ENCODE results near the gene MAOA.
"Not testable (repeated sequence)": the region's sequence is repeated elsewhere in the genome, so short reads cannot be mapped to it uniquely, and the experiment has no call there.

MAOA gene

DNA sequence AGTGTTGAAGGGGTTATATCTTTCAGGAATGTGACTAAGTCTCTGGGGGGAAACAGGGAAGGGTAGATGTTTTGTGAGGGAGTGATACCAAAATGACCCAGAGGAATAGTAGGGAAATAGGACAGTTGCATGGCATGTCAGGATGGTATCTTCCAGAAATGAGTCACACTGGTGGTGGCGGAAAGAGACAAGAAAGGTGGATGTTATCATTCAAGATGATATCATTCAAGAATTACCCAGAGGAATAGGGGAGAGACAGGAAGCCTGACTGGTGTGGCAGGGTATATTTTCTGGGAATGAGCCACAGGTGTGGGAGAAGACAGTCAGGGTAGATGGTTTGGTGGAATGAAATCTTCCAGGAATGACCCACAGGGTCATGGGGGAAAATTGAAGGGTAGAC lies 61.1 kb downstream of the MAOA start:
- no peak for DNase-seq (ENCODE audit: low spot score)

DNA sequence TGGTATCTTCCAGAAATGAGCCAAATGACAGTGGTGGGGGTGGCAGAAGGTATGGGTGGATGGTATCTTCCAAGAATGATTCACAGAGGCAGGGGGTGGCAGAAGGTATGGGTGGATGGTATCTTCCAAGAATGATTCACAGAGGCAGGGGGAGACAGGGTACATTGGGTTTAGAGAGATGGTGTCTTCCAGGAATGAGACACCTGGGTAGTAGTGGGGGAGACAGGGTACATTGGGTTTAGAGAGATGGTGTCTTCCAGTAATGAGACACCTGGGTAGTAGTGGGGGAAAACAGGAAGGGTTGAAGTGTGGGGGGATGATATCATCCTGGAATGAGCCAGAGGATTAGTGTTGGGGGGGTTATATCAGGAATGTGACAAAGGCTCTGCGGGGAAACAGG lies 62.0 kb downstream of the MAOA start:
- no peak for DNase-seq (ENCODE audit: low spot score)

DNA sequence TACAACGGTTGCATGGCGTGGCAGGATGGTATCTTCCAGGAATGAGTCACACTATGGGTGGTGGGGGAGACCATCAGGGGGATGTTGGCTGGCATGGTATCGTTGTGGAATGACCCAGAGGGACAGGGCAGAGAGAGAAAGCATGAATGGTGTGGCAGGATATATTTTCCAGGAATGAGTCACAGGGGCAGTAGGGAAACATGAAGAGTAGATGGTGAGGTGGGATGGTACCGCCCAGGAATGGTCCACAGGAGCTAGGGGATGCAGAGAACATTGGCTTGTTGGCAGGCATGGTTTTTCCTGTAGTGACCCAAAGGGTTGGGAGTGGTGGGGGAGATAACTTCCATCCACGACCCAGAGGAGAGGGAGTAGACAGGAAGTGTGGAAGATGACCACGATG lies 62.4 kb downstream of the MAOA start:
- no peak for DNase-seq (ENCODE audit: low spot score)

DNA sequence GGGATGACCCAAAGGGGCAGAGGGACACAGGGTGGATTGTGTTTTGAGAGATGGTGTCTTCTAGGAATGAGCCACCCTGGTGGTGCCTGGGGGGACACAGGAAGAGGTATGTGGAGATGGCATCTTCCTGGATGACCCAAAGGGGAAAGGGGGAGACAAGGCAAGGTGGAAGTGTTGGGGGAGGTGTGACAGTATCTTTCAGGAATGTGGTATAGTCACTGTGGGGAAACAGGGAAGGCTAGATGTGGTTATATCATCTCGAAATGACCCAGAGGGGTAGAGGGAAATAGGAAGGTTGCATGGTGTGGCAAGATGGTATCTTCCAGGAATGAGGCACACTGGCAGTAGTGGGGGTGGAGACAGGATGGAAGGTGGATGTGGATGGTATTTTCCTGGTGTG lies 62.9 kb downstream of the MAOA start:
- no peak for DNase-seq (ENCODE audit: low spot score)

DNA sequence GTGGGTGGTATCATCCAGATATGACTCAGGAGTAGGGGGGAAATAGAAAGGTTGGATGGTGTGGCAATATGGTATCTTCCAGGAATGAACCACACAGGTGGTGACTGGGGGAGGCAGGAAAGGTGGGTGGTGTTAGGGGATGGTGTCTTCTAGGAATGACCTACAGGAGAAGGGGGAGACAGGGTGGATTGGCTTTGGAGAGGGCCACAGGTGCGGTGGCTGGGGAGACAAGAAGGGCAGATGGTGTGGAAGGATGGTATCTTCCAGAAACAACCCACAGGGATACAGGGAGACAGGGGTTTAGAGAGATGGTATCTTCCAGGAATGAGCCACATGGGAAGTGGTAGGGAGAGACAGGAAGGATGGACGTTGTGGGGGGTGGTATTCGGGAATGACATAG lies 64.0 kb downstream of the MAOA start:
- DNase-seq (ENCODE audit: low spot score), result no peak

DNA sequence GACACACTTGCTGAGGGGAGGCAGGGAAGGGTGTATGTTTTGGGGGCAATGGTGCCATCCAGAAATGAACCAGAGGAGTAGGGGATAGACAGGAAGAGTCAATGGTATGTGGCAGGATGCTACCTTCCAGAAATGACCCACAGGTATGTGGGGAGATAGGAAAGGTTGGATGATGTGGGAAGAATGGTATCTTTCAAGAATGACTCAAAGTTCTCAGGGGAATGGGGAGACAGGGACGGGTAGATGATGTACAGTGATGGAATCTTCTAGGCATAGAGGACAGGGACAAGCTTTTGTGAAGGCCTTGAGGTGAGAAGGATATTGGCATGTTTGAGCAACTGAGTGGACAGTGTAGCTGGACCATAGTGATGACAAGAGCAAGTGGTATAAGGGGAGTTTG lies 64.9 kb downstream of the MAOA start:
- no peak for DNase-seq (ENCODE audit: low spot score)

DNA sequence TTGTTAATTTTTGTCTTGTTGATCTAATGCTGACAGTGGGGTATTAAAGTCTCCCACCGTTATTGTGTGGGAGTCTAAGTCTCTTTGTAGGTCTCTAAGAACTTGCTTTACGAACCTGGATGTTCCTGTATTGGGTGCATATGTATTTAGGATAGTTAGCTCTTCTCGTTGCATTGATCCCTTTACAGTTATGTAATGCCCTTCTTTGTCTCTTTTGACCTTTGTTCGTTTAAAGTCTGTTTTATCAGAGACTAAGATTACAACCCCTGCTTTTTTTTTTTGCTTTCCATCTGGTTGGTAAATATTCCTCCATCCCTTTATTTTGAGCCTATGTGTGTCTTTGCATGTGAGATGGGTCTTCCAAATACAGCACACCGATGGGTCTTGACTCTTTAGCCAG lies 69.1 kb downstream of the MAOA start:
- DNase-seq (ENCODE audit: low spot score), result not testable (repeated sequence)

DNA sequence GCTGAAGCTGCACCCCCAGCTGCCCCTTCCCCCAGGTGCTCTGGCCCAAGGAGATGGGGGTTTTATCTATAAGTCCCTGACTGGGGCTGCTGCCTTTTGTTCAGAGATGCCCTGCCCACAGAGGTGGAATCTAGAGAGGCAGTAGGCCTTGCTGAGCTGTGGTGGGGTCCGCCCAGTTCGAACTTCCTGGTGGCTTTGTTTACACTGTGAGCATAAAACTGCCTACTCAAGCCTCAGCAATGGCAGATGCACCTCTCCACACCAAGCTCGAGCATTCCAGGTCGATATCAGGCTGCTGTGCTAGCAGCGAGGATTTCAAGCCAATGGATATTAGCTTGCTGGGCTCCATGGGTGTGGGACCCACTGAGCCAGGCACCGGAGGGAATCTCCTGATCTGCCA lies 71.2 kb downstream of the MAOA start:
- DNase-seq (ENCODE audit: low spot score), result not testable (repeated sequence)

DNA sequence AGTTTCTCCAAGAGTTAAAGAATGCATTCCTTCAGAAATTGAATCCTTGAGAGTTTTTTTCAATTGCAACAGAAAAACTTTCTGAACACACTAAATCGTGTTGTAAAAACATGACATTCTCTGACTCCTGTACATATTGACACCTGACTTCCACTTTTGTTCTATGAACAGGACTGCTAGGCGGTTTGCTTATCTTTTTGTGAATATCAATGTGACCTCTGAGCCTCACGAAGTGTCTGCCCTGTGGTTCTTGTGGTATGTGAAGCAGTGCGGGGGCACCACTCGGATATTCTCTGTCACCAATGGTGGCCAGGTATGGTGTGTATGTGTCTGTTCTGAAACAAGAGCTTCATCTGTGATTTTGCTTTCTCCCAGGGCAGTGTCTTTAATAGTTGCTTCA lies 71.9 kb downstream of the MAOA start:
- DNase-seq (ENCODE audit: low spot score), result no peak

DNA sequence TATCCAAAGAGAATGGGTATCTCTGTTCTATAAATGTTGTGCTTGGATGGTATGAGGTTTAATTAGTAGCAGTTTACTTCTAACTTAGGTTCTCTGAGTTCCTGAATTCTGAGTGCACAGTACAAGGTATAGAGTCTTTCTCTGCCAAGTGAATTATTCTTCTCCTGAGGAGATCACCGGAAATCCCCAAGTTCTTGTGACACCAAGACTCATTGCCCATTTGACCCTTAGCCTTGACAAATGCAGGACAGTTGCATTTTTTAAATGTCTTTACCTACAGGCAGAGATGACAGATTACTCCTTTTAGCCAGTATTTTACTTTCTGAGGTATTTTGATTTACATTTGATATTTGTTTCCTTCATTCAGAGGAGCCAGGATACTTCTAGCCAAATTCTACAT lies 72.9 kb downstream of the MAOA start:
- no peak for DNase-seq (ENCODE audit: low spot score)

DNA sequence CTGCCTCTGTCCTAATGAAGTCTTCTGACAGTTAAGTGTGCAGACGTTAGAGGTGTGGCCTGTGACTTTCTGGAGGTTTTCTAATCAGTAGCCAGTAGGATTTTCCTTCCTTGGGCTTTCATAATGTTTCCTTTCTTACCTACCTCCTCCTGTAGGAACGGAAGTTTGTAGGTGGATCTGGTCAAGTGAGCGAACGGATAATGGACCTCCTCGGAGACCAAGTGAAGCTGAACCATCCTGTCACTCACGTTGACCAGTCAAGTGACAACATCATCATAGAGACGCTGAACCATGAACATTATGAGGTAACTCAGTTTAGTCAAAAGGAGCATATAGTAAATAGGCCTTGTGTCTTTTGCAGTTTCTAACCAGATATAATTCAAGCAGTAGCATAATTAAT lies 75.0 kb downstream of the MAOA start:
- DNase-seq (ENCODE audit: low spot score), result no peak

DNA sequence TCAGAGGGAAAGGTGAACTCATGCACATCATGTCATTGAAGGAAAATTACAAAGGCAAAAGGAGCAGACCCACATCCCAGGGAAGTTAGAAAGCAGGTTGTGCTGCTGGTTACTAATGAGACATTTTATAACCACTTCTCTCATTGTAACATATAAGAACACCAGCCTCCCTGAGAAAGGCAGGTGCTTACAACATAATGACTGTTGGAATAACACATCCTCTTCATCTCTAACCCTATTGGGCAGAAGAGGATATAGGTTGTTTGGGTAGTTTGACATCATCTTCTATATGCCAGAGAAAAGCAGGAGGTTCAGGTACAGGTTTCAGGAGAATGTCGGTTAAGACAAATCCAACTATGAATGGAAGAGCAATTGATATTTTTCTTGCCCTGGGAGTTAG lies 77.6 kb downstream of the MAOA start:
- no peak for DNase-seq (ENCODE audit: low spot score)

DNA sequence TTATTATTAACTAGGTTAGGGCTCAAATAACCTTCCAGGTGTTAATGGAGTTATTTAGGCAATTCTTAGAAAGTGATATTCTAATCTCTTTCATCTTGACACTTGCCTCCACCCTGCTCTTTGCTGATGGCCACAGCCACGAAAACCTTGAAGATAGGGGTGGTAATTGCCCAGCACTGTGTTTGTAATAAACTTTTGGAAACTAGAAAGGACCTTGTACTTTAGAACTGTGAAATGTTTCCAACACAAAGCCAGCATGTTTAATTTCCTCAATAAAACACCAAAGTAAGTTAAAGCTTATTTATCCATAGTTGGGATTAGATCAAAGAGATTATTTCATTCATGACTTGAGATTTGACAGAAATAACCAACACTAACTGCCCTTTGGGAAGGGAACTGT lies 78.3 kb downstream of the MAOA start:
- DNase-seq (ENCODE audit: low spot score), result no peak

DNA sequence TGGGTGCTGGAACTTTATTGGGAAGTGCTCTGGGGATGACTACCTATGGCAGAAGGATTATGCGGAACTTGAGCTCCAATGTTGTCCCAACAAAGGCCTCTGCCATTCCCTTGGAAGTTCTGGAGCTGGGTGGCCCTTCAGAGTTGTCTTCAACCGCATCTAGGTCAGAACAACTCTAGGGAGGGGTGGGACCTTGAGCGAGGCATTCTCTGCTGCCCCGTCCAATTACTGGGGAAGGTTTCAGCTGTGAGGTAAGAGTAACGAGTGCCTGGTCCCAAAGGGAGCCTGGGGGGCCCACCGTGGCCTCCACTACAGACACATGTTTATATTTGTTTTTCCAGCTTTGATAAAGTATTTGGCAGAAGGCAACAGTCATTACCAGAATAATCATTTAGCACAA lies 79.4 kb downstream of the MAOA start:
- DNase-seq (ENCODE audit: low spot score), result no peak

DNA sequence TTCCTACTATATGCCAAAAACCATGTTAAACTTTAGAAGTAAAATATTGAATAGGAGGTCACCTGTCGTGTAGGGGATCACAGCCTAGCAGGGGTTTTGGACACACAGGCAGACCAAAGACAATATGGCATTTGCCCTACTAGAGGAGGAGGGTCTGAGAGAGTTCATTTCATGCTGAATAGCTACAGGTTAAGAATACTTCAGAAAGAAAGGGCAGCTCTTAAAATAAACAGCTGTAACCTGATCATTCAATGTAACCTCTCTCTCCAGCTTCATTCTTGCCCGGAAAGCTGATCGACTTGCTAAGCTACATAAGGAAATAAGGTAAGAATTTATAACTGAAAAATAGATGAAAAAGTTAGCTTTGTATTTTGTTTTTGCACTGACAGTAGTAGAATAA lies 79.9 kb downstream of the MAOA start:
- DNase-seq (ENCODE audit: low spot score), result no peak

DNA sequence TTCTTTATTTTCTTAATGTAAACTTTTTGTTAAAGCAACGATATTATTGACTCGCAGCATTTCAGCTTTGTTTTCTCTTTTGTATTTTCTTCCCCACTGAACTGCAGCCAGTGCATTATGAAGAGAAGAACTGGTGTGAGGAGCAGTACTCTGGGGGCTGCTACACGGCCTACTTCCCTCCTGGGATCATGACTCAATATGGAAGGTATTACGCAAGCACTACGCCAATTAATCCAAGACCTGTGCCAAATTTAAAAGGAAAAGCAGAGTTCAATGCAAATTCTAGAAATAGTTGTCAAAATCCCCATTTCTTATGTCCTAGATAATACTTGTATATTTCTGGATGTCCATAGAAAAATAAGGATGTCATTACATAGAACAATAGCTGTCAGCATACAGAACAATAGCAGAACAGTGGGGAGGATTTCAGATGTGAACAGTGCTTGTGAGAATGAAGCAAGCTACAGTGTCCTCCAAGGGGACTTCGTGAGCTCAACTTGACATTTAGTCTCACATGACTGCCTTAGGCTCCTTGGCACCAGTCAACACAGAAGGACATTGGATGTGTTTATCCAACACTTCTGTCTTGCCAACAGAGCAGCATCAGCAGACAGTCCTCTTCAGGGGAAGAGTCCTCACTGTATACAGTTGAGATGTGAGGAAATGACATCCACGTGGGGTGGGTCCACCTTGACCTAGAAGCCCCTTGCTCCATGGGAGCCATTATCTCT lies 85.9 kb downstream of the MAOA start:
- DNase-seq (ENCODE audit: low spot score), result no peak

DNA sequence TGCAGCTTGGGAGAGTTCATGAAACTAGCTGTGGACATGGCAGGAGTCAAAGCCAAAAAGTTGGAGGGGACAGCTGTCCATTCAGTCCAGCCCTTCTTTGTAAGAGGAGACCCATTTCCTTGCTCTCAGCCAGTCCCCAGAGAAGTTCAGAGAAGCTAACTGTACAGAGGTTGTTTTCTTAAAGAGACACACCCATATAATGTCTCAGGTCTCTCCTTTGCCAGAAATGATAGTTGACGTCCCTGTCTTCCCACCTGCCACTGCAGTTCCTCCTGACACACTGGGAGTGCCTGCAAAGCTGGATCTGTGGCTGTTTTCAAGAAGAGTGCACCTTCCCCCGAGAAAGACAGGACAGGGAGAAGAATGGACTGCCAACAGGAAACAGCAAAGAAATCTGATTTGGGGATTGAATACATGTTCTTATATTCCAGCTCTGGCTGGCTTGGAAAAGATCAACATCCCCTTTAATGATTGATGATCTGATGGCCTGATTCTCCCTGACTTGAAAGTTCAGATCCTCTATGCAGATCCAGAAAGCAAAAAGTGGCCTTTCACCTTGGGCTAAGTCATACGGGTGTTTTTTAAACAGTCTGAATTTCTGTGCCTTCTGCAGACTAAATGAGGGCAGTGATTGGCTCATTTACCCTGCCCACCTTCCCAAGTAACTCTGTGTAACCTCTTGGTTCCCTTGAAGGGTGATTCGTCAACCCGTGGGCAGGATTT lies 87.2 kb downstream of the MAOA start:
- no peak for DNase-seq (ENCODE audit: low spot score)

DNA sequence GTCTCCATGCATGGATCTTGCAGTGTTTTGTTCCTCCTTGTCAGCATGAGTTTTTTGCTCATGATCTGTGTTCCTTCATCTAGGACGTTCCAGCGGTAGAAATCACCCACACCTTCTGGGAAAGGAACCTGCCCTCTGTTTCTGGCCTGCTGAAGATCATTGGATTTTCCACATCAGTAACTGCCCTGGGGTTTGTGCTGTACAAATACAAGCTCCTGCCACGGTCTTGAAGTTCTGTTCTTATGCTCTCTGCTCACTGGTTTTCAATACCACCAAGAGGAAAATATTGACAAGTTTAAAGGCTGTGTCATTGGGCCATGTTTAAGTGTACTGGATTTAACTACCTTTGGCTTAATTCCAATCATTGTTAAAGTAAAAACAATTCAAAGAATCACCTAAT lies 88.2 kb downstream of the MAOA start:
- DNase-seq (ENCODE audit: low spot score), result no peak

DNA sequence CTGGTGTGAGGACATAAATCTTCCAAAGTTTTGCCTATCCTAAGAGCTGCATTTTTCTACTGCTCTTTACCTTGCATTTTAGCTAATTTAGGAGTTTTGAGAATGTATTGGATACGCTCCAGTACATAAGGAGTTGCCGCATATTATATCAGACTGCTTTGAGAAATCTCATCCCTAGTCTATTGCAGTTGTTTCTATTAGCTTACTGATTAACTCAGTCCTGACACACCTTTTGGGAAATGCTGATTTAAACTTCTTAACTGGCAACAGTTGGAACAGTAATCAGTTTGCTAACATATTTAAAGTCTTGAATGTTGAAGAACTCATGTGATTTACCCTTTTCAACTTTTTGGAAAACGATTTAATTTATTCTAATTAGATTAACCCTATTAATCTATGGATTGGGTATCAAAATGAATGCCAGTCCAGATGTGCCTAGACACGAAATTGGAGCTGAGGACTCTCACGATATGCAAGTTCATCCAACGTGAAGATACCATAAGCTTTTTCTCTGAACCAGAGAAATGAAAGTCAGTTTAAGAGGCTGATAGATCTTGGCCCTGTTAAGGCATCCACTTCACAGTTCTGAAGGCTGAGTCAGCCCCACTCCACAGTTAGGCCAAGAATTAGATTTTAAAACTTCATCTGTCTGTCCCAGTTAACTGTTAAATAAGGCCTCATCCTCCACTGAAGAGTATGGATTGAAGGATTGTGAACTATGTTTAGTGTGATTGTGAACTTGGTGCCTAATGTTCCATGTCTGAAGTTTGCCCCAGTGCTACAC lies 90.0 kb downstream of the MAOA start:
- DNase-seq (ENCODE audit: low spot score), result no peak

DNA sequence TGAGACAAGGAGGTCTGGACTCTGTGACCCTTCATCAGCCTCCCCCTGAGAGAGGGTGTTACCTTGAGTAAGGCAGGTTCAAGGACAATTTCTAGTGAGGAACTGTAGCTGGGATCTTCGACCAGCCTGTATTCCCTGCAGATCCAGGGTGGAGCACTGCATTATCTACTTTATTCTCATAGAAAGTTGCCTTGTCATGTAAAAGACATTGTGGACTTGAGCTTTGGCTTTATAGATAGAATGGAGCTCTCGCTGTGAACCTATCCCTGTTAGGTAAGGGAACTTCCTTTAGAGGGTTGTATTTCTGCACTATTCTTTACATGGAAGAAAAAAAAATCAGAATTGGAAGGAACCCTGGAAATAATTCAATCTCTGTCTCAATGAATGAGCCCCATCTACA lies 91.4 kb downstream of the MAOA start:
- DNase-seq (ENCODE audit: low spot score), result no peak

DNA sequence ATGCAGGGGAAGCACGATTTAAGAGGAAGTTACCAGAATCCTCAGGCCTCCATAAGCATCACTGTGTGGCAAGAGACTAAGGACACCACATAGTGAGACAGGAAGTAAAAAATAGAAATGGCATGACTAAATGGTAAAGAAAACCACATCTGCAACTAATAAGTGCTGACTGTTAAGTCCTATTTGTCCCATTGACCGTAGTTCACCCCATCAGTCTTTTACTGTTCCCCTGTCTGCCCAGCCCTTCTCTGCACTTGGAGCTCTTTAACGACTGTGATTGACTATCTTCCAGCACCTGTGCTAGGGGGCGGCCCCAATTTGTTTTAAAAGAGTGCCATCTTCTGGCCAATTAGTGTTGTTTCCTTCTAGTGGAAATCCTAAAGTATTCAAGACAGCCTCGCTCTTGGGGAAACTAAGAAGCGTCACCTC lies 94.2 kb downstream of the MAOA start:
- DNase-seq (ENCODE audit: low spot score), result peak; percentile 78

DNA sequence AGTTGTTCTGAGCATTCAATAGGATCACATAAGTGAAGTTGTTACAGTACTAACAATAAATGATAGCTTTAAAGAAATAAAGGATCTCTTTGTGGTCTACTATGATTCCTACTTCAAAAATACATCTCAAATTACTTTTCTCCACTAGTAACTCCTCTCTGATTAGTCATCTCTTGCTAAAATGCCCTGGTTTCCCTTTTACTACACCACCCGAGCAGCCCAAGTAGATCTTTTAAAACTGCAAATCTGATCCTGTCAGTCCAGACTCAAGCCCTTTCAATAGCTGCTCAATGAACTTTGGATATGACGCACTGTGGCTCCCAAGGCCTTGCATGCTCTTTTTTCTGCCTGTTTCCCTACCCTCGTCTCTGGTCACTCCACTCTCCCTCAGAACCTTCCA lies 97.5 kb downstream of the MAOA start:
- no peak for DNase-seq (ENCODE audit: low spot score)

DNA sequence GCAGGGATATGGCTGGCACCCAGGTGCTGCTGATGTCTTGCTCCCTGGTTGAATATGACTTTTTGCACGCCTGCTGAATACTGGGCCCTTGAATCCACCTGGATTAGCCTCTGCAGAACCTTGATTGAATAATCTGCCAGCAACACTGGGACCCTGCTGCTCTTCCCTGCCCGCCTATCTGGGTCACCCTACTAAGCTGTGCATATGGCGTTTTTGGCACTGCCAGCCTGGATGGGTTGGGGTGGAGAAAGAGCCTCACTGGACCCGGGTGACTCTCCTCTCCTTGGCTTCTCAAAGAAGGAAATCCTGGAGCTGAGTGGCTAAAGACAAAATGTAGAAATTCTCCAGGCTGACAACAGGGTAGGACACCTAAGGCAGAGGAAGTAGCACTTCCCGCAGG lies 100.0 kb downstream of the MAOA start:
- DNase-seq (ENCODE audit: low spot score), result no peak
